GM21526 (cell line): ENCODE measurements around the gene NBEAL1.
"Not testable (repeated sequence)": the region's sequence is repeated elsewhere in the genome, so short reads cannot be mapped to it uniquely, and the experiment has no call there.

ENCODE experiments used
- ATAC-seq: cut with Tn5 transposase; IDR thresholded peaks from one replicate; pipeline ENCODE4 v1.9.1; 2021; ENCODE audit warnings: moderate library complexity; ENCODE audit not compliant: unreplicated experiment, low FRiP score

NBEAL1 gene

GRCh38 chr2:203038586-203038985 lies 23.9 kb downstream of the NBEAL1 start:
- no peak for ATAC-seq

- ATAC-seq, result not testable (repeated sequence)
These were observed 24.5 kb downstream of the NBEAL1 start for GRCh38 chr2:203039211-203039610.

- no peak for ATAC-seq
These were observed 26.4 kb downstream of the NBEAL1 start for GRCh38 chr2:203040966-203041521.

- no peak for ATAC-seq
These were observed 27.5 kb downstream of the NBEAL1 start for GRCh38 chr2:203042178-203042577.

- no peak for ATAC-seq
These were observed 28.6 kb downstream of the NBEAL1 start for GRCh38 chr2:203043226-203043625.

GRCh38 chr2:203045867-203046266 lies 31.2 kb downstream of the NBEAL1 start:
- no peak for ATAC-seq

GRCh38 chr2:203052539-203052938 lies 37.9 kb downstream of the NBEAL1 start:
- no peak for ATAC-seq

GRCh38 chr2:203059567-203060240 lies 45.0 kb downstream of the NBEAL1 start:
- no peak for ATAC-seq

- ATAC-seq, result no peak
These were observed 46.7 kb downstream of the NBEAL1 start for GRCh38 chr2:203061346-203061745.

- ATAC-seq, result no peak
These were observed 47.5 kb downstream of the NBEAL1 start for GRCh38 chr2:203062126-203062525.

- ATAC-seq, result not testable (repeated sequence)
These were observed 51.9 kb downstream of the NBEAL1 start for GRCh38 chr2:203066519-203067091.

- ATAC-seq, result no peak
These were observed 56.0 kb downstream of the NBEAL1 start for GRCh38 chr2:203070701-203071100.

GRCh38 chr2:203071148-203071547 lies 56.5 kb downstream of the NBEAL1 start:
- ATAC-seq, result no peak

GRCh38 chr2:203072371-203072770 lies 57.7 kb downstream of the NBEAL1 start:
- ATAC-seq, result no peak

GRCh38 chr2:203077451-203077850 lies 62.8 kb downstream of the NBEAL1 start:
- ATAC-seq, result no peak

GRCh38 chr2:203080447-203081045 lies 65.9 kb downstream of the NBEAL1 start:
- ATAC-seq, result no peak

- no peak for ATAC-seq
These were observed 68.7 kb downstream of the NBEAL1 start for GRCh38 chr2:203083328-203083727.

GRCh38 chr2:203086381-203086780 lies 71.7 kb downstream of the NBEAL1 start:
- ATAC-seq, result not testable (repeated sequence)

- ATAC-seq, result not testable (repeated sequence)
These were observed 76.0 kb downstream of the NBEAL1 start for GRCh38 chr2:203090721-203091120.

- no peak for ATAC-seq
These were observed 83.1 kb downstream of the NBEAL1 start for GRCh38 chr2:203097735-203098134.

GRCh38 chr2:203102357-203102756 lies 87.7 kb downstream of the NBEAL1 start:
- not testable (repeated sequence) for ATAC-seq

- no peak for ATAC-seq
These were observed 89.6 kb downstream of the NBEAL1 start for GRCh38 chr2:203104273-203104672.
